Activated naive CD4-positive, alpha-beta T cell treated with anti-CD3 and anti-CD28 coated beads for 36 hours (primary cell): ENCODE measurements around the gene SCT. TPM values are rescaled to one million over a fixed set of nuclear protein-coding genes. Genes with fewer than 3 reads are reported as not detected.

Source experiments
- CTCF ChIA-PET: fragments of 350-600 bp; sonication (Branson Sonifier 250); formaldehyde crosslinking; loops from one replicate; lab custom pipeline; 2021; ENCODE audit warnings: antibody characterized with exemption; lab: Charles Lee
- DNase-seq: peaks from one replicate; pipeline ENCODE4 v3.0.0-alpha.2; 2020
- H3K27ac Mint-ChIP-seq: one replicate; pipeline ENCODE4 v1.8.0; 2021; ENCODE audit warnings: mild to moderate bottlenecking, mixed read lengths
- H3K27me3 Mint-ChIP-seq: one replicate; pipeline ENCODE4 v1.8.0; 2021; ENCODE audit warnings: low read depth, mixed read lengths
- H3K36me3 Mint-ChIP-seq: one replicate; pipeline ENCODE4 v1.8.0; 2021; ENCODE audit warnings: low read depth, mixed read lengths
- H3K4me1 Mint-ChIP-seq: one replicate; pipeline ENCODE4 v1.8.0; 2021; ENCODE audit warnings: low read depth, mixed read lengths
- H3K4me3 Mint-ChIP-seq: one replicate; pipeline ENCODE4 v1.8.0; 2021; ENCODE audit warnings: mild to moderate bottlenecking, moderate library complexity, mixed read lengths
- H3K9me3 Mint-ChIP-seq: one replicate; pipeline ENCODE4 v1.8.0; 2021; ENCODE audit warnings: mixed read lengths
- intact Hi-C: fragments of 100-400 bp; cut with micrococcal nuclease; formaldehyde crosslinking; loops from one replicate; pipeline ENCODE4 v1.15.1; 2023
- total RNA-seq, 2 experiments: library from RNA; stranded (reverse); gene quantifications; one replicate each; pipeline ENCODE4 v1.2.3, GENCODE V29; 2021

The SCT gene
- total RNA-seq, 2 experiments from 2014 or later: not detected

DNA sequence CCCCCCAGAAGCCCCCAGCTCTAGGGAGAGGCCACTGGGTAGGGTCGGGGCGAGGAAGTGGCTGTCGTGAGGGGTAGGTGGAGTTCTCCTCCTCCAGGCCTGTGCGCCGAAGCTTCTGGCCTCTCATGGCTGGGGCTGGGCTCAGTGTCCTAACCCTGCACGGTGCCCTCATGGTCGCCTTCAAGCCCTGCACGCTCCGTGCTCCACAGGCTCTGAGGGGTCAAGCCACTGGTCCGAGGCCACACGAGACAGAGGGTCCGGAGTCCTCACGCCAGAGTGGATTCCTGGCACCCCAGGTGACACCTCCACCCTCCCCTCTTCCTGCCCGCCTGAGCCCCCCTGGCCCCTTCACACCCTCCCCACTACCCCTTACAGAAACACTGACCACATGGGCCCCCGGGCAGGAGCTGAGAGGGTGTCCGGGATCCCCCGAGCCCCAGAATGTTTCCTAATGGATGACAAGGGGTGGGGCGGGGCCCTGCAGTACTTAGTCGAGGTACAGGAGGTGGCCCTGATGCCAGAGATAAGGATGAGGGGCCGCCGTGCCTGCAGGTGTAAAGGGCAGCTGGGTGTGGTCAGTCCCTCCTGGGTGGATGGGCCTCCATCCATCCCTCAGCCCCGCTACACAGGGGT lies 1.2 kb downstream of the SCT start:
- Mint-ChIP-seq H3K36me3 (peaks cover 3% of the 10 kb centered on the region), H3K4me1 (peaks cover 21% of the 10 kb centered on the region), H3K9me3 (no peaks in the 10 kb centered on the region), H3K27me3 (peaks cover 30% of the 10 kb centered on the region), H3K4me3 (no peak overlapping the region), H3K27ac (no peak overlapping the region)
- intact Hi-C loops: no loop called here
- CTCF ChIA-PET: no interaction called here
- no peak for DNase-seq

DNA sequence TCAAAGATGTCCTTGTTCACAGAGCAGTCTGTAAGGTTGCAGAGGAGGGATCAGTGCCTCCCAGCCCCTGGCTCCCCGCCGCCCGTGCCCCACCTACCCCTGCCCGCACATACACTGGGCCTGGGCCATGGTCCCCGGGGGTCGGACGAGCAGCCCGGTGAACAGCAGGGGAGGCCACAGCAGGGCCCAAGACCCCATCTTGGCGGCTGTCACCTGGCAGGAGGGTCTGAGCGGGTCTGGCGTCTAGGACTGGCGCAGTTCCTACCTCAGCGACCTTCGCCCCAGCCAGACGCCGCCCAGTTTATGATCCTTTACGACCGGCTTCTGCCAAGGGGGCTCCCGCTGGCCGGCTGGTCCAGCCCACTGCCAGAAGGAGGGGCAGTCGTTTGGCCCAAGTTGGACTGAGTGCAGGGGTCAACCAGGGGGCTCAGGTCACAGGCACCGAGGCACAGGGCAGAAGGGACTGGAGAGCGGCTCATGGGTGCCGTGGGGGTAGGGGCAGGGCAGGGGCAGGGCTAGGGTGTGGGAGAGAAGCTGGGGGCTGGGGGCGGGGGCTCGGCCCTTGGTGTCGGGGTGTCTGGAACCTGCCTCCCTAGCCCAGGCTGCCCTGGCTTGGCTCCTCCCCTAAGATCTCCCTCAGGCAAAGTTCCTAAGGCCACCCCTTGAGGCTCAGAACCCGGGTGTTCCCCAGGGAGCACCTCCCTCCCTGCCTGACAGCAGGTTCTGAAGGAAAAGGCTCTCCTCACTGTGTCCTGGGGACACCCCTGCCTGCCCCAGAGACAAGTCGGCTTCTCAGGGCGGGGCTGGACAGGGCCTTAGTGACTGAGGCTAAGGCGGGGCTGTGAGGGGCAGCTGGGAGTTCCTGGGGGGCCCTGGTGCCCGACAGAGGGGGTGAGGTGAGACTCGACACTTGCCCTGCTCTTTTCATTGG lies 2.0 kb downstream of the SCT start, which contains the start of gene CDHR5:
Gene CDHR5, minus strand, starts transcription at position 251 of the 931 bp plus-strand sequence. Its CDS starts 53 bp downstream, at position 198.
- CTCF ChIA-PET: no interaction called here
- Mint-ChIP-seq H3K27me3 (peaks cover 30% of the 10 kb centered on the region), H3K27ac (no peak within 1 kb of the TSS), H3K4me1 (peaks cover 21% of the 10 kb centered on the region), H3K36me3 (peaks cover 3% of the 10 kb centered on the region), H3K4me3 (no peak within 1 kb of the TSS), H3K9me3 (no peaks in the 10 kb centered on the region)
- intact Hi-C loops: no loop called here
- no peak for DNase-seq

DNA sequence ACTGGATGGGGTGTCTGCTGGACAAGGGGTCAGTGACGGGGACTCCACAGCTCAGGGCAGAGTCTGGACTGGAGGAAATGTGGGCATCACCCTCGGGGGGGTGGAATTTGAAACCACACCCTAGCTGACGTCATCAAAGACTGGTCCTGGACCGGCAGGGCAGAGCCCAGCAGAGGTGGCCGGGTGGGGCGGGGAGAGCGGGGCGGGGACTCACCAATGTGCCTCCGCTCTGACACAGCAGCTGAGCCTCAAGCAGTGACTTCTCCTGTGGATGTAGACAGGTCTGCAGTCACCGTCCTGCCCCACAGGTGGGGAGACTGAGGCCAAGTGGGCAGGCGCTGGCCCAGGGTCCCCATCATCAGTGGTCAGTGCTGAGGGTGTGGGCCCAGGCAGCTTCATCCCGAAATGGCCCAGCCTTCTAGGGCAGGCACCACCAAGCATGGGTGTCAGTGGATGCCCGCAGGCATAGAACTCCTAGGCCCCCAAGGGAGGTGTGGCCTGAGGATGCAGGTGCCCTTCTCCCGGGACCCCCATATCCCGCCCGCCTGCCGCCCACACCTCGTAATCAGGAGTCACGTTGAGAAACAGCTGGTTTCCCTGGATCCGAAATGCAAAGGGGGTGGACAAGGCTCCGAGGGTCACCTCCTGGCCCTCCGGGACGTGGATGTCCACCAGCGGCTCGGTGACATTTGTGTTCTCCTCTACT lies 2.8 kb downstream of the SCT start:
- intact Hi-C loops: no loop called here
- Mint-ChIP-seq H3K27me3 (peaks cover 27% of the 10 kb centered on the region), H3K36me3 (peaks cover 3% of the 10 kb centered on the region), H3K4me3 (no peak overlapping the region), H3K9me3 (no peaks in the 10 kb centered on the region), H3K27ac (no peak overlapping the region), H3K4me1 (peaks cover 16% of the 10 kb centered on the region)
- DNase-seq: no peak
- CTCF ChIA-PET: interaction anchor here (0.6 kb wide), 1 partner anchor 29 kb away, joined by 4 read pairs; no protein-coding TSS in a partner anchor

DNA sequence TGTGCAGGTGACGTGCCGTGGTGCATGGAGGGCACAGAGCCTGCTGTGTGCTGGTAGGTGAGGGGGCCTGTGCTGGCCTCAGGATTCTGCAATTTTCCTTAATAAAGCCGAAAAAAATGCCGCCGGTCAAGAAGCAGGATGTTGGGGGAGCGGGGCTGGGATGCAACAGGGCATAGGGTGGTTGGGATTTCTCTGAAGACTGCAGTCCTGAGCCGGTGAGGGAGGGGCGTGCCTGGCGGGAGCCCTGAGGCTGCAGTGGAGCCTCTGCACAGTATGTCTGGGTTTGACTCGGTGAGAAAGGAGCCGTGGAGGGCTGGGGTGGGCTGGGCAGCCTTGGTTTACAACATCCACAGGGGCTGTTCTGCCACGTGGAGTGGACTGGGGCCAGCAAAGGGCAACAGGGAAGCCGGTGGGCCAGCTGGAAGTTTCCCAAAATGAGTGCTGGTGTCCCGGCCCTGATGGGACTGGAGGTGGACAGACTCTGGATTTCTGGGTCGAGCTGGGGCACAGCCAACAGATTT lies 3.6 kb downstream of the SCT start:
- no peak overlapping the region for H3K4me3 Mint-ChIP-seq

DNA sequence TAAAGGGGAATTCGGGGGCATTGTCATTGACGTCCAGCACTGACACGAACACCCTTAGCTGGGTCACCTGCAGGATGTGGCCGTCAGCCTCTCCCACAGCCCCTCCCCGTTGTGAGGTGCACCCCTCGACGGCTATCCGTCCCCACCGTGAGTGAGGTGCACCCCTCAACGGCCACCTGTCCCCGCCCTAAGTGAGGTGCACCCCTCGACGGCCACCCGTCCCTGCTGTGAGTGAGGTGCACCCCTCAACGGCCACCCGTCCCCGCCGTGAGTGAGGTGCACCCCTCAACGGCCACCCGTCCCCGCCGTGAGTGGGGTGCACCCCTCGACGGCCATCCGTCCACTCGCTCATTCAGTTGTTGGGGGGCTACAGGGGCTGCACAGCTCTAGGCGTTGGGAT lies 5.1 kb downstream of the SCT start:
- peaks cover 16% of the 10 kb centered on the region for H3K27me3 Mint-ChIP-seq
- CTCF ChIA-PET: no interaction called here
- no peaks in the 10 kb centered on the region for H3K4me1 Mint-ChIP-seq
- intact Hi-C loops: no loop called here
- no peak overlapping the region for H3K4me3 Mint-ChIP-seq
- no peak overlapping the region for H3K27ac Mint-ChIP-seq
- no peak for DNase-seq
- H3K36me3 Mint-ChIP-seq: peaks cover 2% of the 10 kb centered on the region
- no peaks in the 10 kb centered on the region for H3K9me3 Mint-ChIP-seq

More for the DNA sequence above, 3.6 kb downstream of the SCT start:
- intact Hi-C loops: no loop called here
- H3K4me1 Mint-ChIP-seq: peaks cover 8% of the 10 kb centered on the region
- H3K36me3 Mint-ChIP-seq: peaks cover 2% of the 10 kb centered on the region
- H3K9me3 Mint-ChIP-seq: no peaks in the 10 kb centered on the region
- no peak for DNase-seq
- CTCF ChIA-PET: interaction anchor here (0.6 kb wide), 1 partner anchor 29 kb away, joined by 4 read pairs; no protein-coding TSS in a partner anchor
- H3K27ac Mint-ChIP-seq: no peak overlapping the region
- peaks cover 24% of the 10 kb centered on the region for H3K27me3 Mint-ChIP-seq

DNA sequence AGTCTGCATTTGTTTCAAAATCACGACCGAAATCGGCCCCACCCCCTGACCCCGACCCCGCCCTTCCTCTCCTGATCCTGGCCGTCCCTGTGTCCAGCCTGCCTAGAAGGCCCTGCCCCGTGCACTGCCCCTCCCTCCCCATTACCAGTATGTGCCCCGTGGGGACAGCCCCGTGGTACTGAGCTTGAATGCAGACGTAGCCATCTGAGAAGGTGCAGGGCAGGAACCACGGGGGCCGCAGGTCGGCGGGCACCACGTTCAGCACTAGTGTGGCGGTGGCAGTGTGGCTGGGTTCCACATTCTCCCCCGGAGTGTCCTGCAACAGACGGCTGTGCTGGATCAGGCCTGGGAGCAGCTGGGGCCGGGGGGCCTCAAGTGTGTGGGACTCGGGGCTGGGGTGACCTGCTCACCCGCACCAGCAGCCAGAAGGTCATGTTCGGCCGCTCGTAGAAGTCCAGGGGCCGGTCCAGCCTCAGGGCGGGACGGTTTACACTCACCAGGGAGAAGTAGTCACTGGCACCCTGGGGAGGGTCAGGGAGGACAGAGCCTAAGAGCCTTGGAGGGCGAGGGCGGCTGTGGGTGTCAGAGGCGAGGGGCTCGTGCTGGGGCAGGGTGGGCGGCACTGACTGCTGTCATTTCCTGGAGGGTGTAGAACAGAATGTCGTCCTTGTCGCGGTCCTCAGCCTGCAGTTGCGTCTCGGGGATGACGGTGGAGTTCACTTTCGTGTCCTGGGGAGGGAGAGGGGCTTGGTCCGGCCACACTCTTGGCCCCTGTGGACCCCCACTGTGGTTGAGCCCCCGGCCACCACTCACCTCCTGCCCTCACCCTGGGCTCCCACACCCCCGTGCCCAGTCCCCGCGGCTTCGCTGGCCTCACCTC lies 5.8 kb downstream of the SCT start:
- peaks cover 10% of the 10 kb centered on the region for H3K27me3 Mint-ChIP-seq
- intact Hi-C loops: no loop called here

DNA sequence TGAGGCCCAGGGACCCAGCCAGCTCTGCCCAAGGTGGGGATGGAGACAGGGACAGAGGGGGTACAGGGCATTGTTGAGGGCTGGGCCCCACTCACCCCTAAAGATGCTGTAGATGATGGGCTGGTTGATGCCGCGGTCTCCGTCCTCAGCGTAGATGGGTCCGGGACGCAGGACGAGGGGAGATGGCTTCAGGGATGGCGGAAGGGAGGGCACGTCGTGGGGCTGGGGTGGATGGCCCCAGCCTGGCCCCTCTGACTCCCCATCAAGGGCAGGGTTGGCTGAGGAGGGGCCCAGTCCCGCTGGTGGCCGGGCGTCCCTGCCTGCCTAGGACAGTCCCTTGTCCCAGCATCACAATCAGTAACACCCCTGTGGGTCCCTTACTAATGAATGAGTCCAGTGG lies 6.8 kb downstream of the SCT start:
- no peak for DNase-seq
- H3K27me3 Mint-ChIP-seq: peaks cover 4% of the 10 kb centered on the region
- H3K27ac Mint-ChIP-seq: no peak overlapping the region
- H3K4me3 Mint-ChIP-seq: no peak overlapping the region
- H3K9me3 Mint-ChIP-seq: no peaks in the 10 kb centered on the region
- CTCF ChIA-PET: no interaction called here
- H3K4me1 Mint-ChIP-seq: peaks cover 2% of the 10 kb centered on the region
- peaks cover 5% of the 10 kb centered on the region for H3K36me3 Mint-ChIP-seq
- intact Hi-C loops: no loop called here

More for the DNA sequence above, 5.8 kb downstream of the SCT start:
- CTCF ChIA-PET: no interaction called here
- Mint-ChIP-seq H3K36me3 (peaks cover 2% of the 10 kb centered on the region), H3K27ac (no peak overlapping the region), H3K9me3 (no peaks in the 10 kb centered on the region), H3K4me1 (no peaks in the 10 kb centered on the region), H3K4me3 (no peak overlapping the region)
- no peak for DNase-seq

DNA sequence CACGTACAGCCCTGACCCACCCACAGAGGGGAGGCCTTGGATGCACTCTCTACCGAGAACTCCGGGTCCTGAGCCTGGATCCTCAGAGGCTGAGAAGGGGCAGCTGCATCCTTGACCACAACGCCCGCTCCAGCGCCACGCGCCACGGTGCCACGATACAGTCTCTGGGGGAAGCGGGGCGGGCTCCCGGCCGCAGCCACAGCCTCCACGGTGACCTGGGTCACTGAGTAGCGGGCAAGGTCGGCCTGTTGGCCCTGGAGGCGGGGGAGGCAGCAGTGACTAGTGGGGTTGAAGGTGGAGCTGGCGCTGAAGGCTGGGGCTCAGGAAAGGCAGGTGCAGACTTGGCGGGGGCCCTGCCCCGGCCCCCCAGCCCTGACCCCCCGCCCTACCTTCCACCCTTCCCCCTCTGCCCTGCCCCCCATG lies 7.3 kb downstream of the SCT start:
- CTCF ChIA-PET: no interaction called here
- peaks cover 2% of the 10 kb centered on the region for H3K4me1 Mint-ChIP-seq
- H3K9me3 Mint-ChIP-seq: no peaks in the 10 kb centered on the region
- H3K36me3 Mint-ChIP-seq: peaks cover 5% of the 10 kb centered on the region
- no peak for DNase-seq
- no peak overlapping the region for H3K4me3 Mint-ChIP-seq
- intact Hi-C loops: no loop called here
- peaks cover 3% of the 10 kb centered on the region for H3K27me3 Mint-ChIP-seq
- H3K27ac Mint-ChIP-seq: no peak overlapping the region

DNA sequence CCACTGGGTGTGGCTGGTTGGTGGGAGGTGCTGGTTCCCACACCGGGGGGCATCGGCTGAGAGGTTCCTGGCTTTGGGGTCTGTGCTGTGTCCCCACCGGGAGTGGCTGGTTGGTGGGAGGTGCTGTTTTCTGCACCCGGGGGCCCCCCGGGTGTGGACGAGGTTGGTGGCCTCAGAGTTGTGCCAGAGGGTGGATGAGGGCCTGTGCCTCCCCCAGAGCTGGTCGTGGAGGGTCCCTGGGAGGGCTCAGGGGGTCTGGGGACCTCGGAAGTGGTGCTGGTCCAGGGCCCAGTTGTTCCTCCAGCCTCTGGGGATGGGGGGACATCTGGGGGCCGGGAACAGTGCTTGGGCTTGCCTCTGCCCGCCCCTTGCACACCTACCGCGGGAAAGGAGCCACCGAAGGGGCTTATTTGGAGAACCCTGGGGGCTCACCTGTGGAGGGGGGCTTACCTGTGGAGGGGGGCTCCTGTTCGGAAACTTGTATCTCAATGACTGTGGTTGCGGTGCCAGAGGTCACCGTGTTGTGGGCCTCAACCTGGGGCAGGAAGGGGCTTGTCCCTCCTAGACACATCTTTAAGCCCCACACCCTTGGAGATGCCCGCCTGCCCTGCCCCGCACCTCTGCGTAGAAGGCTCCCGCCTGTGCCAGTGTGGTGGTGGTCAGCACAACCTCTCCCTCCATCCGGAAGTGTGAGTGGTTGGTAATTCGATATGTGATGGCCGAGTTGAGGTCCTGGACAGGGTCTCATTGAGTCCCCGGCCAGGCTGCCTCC lies 7.9 kb downstream of the SCT start:
- intact Hi-C loops: no loop called here
- no peak for DNase-seq
- H3K27me3 Mint-ChIP-seq: peaks cover 3% of the 10 kb centered on the region
- peaks cover 8% of the 10 kb centered on the region for H3K4me1 Mint-ChIP-seq
- no peak overlapping the region for H3K4me3 Mint-ChIP-seq
- H3K27ac Mint-ChIP-seq: no peak overlapping the region
- CTCF ChIA-PET: no interaction called here
- H3K36me3 Mint-ChIP-seq: peaks cover 10% of the 10 kb centered on the region
- H3K9me3 Mint-ChIP-seq: no peaks in the 10 kb centered on the region

DNA sequence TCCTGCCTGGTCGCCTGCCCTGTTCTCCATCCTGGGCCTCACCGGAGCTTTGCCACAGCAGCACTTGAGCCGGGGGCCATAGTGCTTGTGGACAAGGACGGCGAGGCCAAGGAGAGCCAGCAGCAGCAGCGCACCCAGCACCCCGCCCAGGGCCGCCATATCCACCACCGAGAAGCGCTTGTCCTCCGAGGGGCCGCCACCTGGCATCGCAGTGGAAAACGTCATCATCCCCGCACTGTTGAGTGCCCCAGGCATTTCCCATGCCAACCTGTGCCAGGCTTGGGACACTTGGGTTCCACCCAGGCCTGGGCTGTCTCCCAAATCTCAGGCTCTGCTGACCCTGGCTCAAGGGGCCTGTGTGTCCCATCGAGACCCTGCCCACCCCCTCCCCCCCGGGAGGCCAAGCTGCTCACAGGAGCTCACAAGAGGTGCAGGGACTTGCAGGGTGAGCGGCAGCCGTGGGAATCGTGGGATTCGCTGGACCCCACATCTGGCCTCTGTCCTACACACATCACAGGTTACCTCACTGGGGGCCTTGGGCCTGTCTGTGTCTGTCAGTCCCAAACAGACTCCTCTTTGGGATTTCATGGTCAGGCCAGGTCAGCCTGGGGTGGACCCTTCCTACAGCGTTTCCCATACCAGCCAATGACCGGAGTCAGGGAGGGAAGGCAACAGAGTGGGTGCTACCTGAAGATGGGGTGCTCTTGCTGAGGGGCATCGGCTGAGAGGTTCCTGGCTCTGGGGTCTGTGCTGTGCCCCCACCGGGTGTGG lies 8.9 kb downstream of the SCT start:
- Mint-ChIP-seq H3K27ac (no peak overlapping the region), H3K27me3 (no peaks in the 10 kb centered on the region), H3K4me3 (no peak overlapping the region), H3K36me3 (peaks cover 14% of the 10 kb centered on the region), H3K4me1 (peaks cover 13% of the 10 kb centered on the region), H3K9me3 (no peaks in the 10 kb centered on the region)
- intact Hi-C loops: no loop called here
- no peak for DNase-seq
- CTCF ChIA-PET: no interaction called here
